NCI-H1417 treated with DMSO at 0.1 percent for 48 hours (cell line): ENCODE measurements around the gene RER1.
"Not testable (repeated sequence)": the region's sequence is repeated elsewhere in the genome, so short reads cannot be mapped to it uniquely, and the experiment has no call there.

Experiments used
- DNase-seq: peaks from one replicate; lab custom pipeline; 2025; lab: John Stamatoyannopoulos, UW

The RER1 gene

GRCh38 chr1:2427976-2428375 is 36.3 kb downstream of the RER1 start:
- DNase-seq, result no peak

- DNase-seq, result no peak
Measured at GRCh38 chr1:2428490-2428889, 36.8 kb downstream of the RER1 start.

- DNase-seq, result no peak
Measured at GRCh38 chr1:2429780-2430591, 38.3 kb downstream of the RER1 start.

- DNase-seq, result no peak
Measured at GRCh38 chr1:2430592-2430973, 38.9 kb downstream of the RER1 start.

- DNase-seq, result no peak
Measured at GRCh38 chr1:2431103-2431502, 39.5 kb downstream of the RER1 start.

GRCh38 chr1:2431518-2431917 is 39.9 kb downstream of the RER1 start:
- no peak for DNase-seq

GRCh38 chr1:2432441-2432844 is 40.8 kb downstream of the RER1 start:
- DNase-seq, result no peak

GRCh38 chr1:2433196-2433595 is 41.6 kb downstream of the RER1 start:
- no peak for DNase-seq

- DNase-seq, result no peak
Measured at GRCh38 chr1:2433936-2434655, 42.5 kb downstream of the RER1 start.

GRCh38 chr1:2435091-2435490 is 43.5 kb downstream of the RER1 start:
- DNase-seq, result no peak

- DNase-seq, result no peak
Measured at GRCh38 chr1:2435746-2436355, 44.2 kb downstream of the RER1 start.

GRCh38 chr1:2436876-2437275 is 45.2 kb downstream of the RER1 start:
- DNase-seq, result no peak

- DNase-seq, result no peak
Measured at GRCh38 chr1:2437617-2438016, 46.0 kb downstream of the RER1 start.

GRCh38 chr1:2438038-2438437 is 46.4 kb downstream of the RER1 start:
- DNase-seq, result no peak

GRCh38 chr1:2438641-2439040 is 47.0 kb downstream of the RER1 start:
- no peak for DNase-seq

- DNase-seq, result no peak
Measured at GRCh38 chr1:2439369-2439768, 47.7 kb downstream of the RER1 start.

- not testable (repeated sequence) for DNase-seq
Measured at GRCh38 chr1:2440346-2440745, 48.7 kb downstream of the RER1 start.

- no peak for DNase-seq
Measured at GRCh38 chr1:2441746-2442145, 50.1 kb downstream of the RER1 start.

- no peak for DNase-seq
Measured at GRCh38 chr1:2442661-2443060, 51.0 kb downstream of the RER1 start.

- no peak for DNase-seq
Measured at GRCh38 chr1:2443277-2444137, 51.9 kb downstream of the RER1 start.

GRCh38 chr1:2444138-2444591 is 52.5 kb downstream of the RER1 start:
- DNase-seq, result no peak
